Loucy (cell line): ENCODE results near the gene SARNP.

Experiments
- H2AFZ ChIP-seq: fragments of 200-600 bp; sonication (generic); 2 replicates; pipeline ENCODE4 v1.6.0; 2016; ENCODE audit warnings: antibody characterized with exemption, mild to moderate bottlenecking, low read length, moderate library complexity
- H3F3A ChIP-seq: fragments of 200-600 bp; 2 replicates; pipeline ENCODE4 v1.6.0; 2016; ENCODE audit warnings: antibody characterized with exemption, low read depth, mild to moderate bottlenecking
- H3K27me3 ChIP-seq: fragments of 200-600 bp; sonication (generic); 2 replicates; pipeline ENCODE4 v1.6.1; 2014; ENCODE audit warnings: low read length, mild to moderate bottlenecking; ENCODE audit not compliant: insufficient read depth, poor library complexity, severe bottlenecking
- H3K36me3 ChIP-seq: fragments of 200-600 bp; sonication (generic); 2 replicates; pipeline ENCODE4 v1.6.1; 2016; ENCODE audit warnings: low read length; ENCODE audit not compliant: insufficient read depth
- H3K4me1 ChIP-seq: fragments of 200-600 bp; sonication (generic); 2 replicates; pipeline ENCODE4 v1.5.1; 2014; ENCODE audit warnings: low read length, mild to moderate bottlenecking; ENCODE audit not compliant: insufficient read depth, poor library complexity, severe bottlenecking
- H3K4me2 ChIP-seq: fragments of 200-600 bp; sonication (generic); 2 replicates; pipeline ENCODE4 v1.6.0; 2014; ENCODE audit warnings: antibody characterized with exemption, low read length, low read depth, mild to moderate bottlenecking; ENCODE audit not compliant: poor library complexity, severe bottlenecking
- H3K4me3 ChIP-seq: fragments of 200-600 bp; sonication (generic); 2 replicates; pipeline ENCODE4 v1.5.1; 2014; ENCODE audit warnings: low read length, mild to moderate bottlenecking, mixed read lengths; ENCODE audit not compliant: poor library complexity, severe bottlenecking
- H3K79me2 ChIP-seq: fragments of 200-600 bp; sonication (generic); 2 replicates; pipeline ENCODE4 v1.6.1; 2014; ENCODE audit warnings: low read length; ENCODE audit not compliant: insufficient read depth
- H3K9ac ChIP-seq: fragments of 200-600 bp; sonication (generic); 2 replicates; pipeline ENCODE4 v1.6.0; 2014; ENCODE audit warnings: mild to moderate bottlenecking, low read depth, low read length, moderate library complexity; ENCODE audit not compliant: poor library complexity, severe bottlenecking
- H3K9me2 ChIP-seq: fragments of 200-600 bp; sonication (generic); replicated peaks from 2 replicates; pipeline ENCODE4 v1.6.1; 2016; ENCODE audit warnings: low read depth, low read length, mixed read lengths
- H3K9me3 ChIP-seq: fragments of 200-600 bp; sonication (generic); 2 replicates; pipeline ENCODE4 v1.6.1; 2014; ENCODE audit warnings: mild to moderate bottlenecking, antibody characterized with exemption, low read length, low read depth; ENCODE audit not compliant: insufficient read depth
- H4K20me1 ChIP-seq: fragments of 200-600 bp; sonication (generic); 2 replicates; pipeline ENCODE4 v1.6.0; 2014; ENCODE audit warnings: antibody characterized with exemption, low read length, mild to moderate bottlenecking; ENCODE audit not compliant: insufficient read depth, poor library complexity, severe bottlenecking
- CTCF ChIP-seq: fragments of 200-600 bp; sonication (generic); conservative IDR thresholded peaks from 2 replicates; pipeline ENCODE4 v1.5.1; 2014; ENCODE audit warnings: mild to moderate bottlenecking, antibody characterized with exemption, low read length
- EZH2phosphoT487 ChIP-seq: fragments of 200-600 bp; IDR thresholded peaks from 2 replicates; pipeline ENCODE4 v1.6.1; 2018; ENCODE audit warnings: antibody characterized with exemption, mild to moderate bottlenecking, moderate library complexity, borderline replicate concordance

Gene SARNP

GRCh38 chr12:55843431-55843830 lies 25.9 kb upstream of the SARNP start:
- Histone ChIP-seq H3K9me2 (no peaks in the 10 kb centered on the region), H3K4me2 (no peak overlapping the region), H2AFZ (no peak overlapping the region)

GRCh38 chr12:55842681-55843429 lies 25.3 kb upstream of the SARNP start, which contains the start of gene MMP19:
Gene MMP19 (minus strand): TSS chr12:55842936. CDS start chr12:55842830, 106 bp downstream.
- H3K36me3 ChIP-seq: no peaks in the 10 kb centered on the region
- no peaks in the 10 kb centered on the region for H3K9me2 ChIP-seq
- H3K4me1 ChIP-seq: no peaks in the 10 kb centered on the region
- no peaks in the 10 kb centered on the region for H3K27me3 ChIP-seq
- H2AFZ ChIP-seq: no peak within 1 kb of the TSS
- no peak within 1 kb of the TSS for H3K9ac ChIP-seq
- H3K79me2 ChIP-seq: no peaks in the 10 kb centered on the region
- H3K4me2 ChIP-seq: no peak within 1 kb of the TSS
- H3K4me3 ChIP-seq: no peak within 1 kb of the TSS
- no peak for TF ChIP-seq EZH2phosphoT487
- no peak for TF ChIP-seq CTCF
- no peaks in the 10 kb centered on the region for H3F3A ChIP-seq
- no peaks in the 10 kb centered on the region for H3K9me3 ChIP-seq
- H4K20me1 ChIP-seq: no peaks in the 10 kb centered on the region

More at GRCh38 chr12:55843431-55843830, 25.9 kb upstream of the SARNP start:
- no peak overlapping the region for H3K4me3 ChIP-seq
- no peaks in the 10 kb centered on the region for H3K9me3 ChIP-seq
- no peak overlapping the region for H3K9ac ChIP-seq
- no peaks in the 10 kb centered on the region for H3K36me3 ChIP-seq
- no peaks in the 10 kb centered on the region for H3K27me3 ChIP-seq
- H4K20me1 ChIP-seq: no peaks in the 10 kb centered on the region
- no peaks in the 10 kb centered on the region for H3F3A ChIP-seq
- TF ChIP-seq CTCF (no peak), EZH2phosphoT487 (no peak)
- no peaks in the 10 kb centered on the region for H3K4me1 ChIP-seq
- H3K79me2 ChIP-seq: no peaks in the 10 kb centered on the region

GRCh38 chr12:55840581-55841351 lies 23.2 kb upstream of the SARNP start:
- H3K9me2 ChIP-seq: no peaks in the 10 kb centered on the region
- H3K4me2 ChIP-seq: no peak overlapping the region
- H3F3A ChIP-seq: no peaks in the 10 kb centered on the region
- H3K36me3 ChIP-seq: no peaks in the 10 kb centered on the region
- H3K27me3 ChIP-seq: no peaks in the 10 kb centered on the region
- no peaks in the 10 kb centered on the region for H3K4me1 ChIP-seq
- H3K4me3 ChIP-seq: no peak overlapping the region
- H3K9ac ChIP-seq: no peak overlapping the region
- no peak overlapping the region for H2AFZ ChIP-seq
- H3K9me3 ChIP-seq: no peaks in the 10 kb centered on the region
- no peaks in the 10 kb centered on the region for H4K20me1 ChIP-seq
- no peaks in the 10 kb centered on the region for H3K79me2 ChIP-seq
- TF ChIP-seq EZH2phosphoT487: no peak
